Sigmoid colon (tissue), 4 donors: ENCODE measurements around the gene ADD1.

Experiments
- EP300 ChIP-seq, 4 donors: sonication (generic); formaldehyde crosslinking; IDR thresholded peaks; one replicate each; pipeline ENCODE4 v1.6.1; 2017; ENCODE audit warnings: antibody characterized with exemption in 4 of 4
- POLR2AphosphoS5 ChIP-seq, 4 donors: sonication (generic); formaldehyde crosslinking; IDR thresholded peaks; one replicate each; pipeline ENCODE4 v1.6.1; 2017; ENCODE audit warnings: antibody characterized with exemption in 4 of 4
- TF ChIP-seq, protein P1 (sequence below), 4 experiments: fragments of 450-650 bp in 3 of 4; fragments of 200-600 bp in 1 of 4; IDR thresholded peaks; one replicate each; pipeline ENCODE4 v1.5.1; 2016 to 2019; ENCODE audit warnings: antibody characterized with exemption in 4 of 4, mild to moderate bottlenecking in 3 of 4, moderate library complexity in 2 of 4

DNA sequence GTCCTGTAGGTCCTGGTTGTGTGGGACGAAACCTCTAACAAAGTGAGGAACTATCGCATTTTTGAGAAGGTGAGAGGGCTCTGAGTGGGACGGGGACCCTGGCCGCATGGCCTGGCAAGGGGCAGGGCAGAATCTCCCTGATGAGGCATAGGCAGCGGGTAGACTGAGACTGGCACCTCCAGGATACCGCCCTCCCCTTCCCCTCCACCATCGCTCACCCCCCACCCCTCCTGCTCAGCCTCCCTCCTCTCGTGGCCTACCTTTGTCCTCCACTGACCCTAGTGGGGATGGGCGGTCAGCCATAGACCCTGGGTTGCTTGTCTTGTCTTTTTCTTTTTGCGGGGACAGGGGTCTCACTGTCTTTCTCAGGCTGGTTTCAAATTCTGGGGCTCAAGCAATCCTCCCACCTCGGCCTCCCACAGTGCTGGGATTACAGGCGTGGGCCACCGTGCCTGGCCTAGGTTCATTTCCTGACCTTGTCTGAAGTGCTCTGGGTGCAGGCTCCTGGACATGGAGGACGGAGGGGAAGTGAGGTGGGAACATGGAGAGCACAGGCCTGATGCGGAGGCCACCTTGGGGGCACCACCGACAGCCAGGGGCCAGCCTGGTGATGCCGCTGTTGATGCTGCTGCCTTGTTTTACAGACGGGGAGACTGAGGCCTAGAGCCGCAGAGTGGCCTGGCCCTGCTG, 10.5 kb upstream of the ADD1 start:
- TF ChIP-seq, protein P1, sequence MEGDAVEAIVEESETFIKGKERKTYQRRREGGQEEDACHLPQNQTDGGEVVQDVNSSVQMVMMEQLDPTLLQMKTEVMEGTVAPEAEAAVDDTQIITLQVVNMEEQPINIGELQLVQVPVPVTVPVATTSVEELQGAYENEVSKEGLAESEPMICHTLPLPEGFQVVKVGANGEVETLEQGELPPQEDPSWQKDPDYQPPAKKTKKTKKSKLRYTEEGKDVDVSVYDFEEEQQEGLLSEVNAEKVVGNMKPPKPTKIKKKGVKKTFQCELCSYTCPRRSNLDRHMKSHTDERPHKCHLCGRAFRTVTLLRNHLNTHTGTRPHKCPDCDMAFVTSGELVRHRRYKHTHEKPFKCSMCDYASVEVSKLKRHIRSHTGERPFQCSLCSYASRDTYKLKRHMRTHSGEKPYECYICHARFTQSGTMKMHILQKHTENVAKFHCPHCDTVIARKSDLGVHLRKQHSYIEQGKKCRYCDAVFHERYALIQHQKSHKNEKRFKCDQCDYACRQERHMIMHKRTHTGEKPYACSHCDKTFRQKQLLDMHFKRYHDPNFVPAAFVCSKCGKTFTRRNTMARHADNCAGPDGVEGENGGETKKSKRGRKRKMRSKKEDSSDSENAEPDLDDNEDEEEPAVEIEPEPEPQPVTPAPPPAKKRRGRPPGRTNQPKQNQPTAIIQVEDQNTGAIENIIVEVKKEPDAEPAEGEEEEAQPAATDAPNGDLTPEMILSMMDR (IDR thresholded peaks at IDR 0.05), result no peak
- TF ChIP-seq POLR2AphosphoS5 (IDR thresholded peaks at IDR 0.05) (no peak), EP300 (IDR thresholded peaks at IDR 0.05) (no peak)
